Transverse colon (tissue), 4 donors: ENCODE measurements around the gene NLGN1. TPM values are rescaled to one million over a fixed set of nuclear protein-coding genes. Genes with fewer than 3 reads are reported as not detected.

Experiments
- DNase-seq: peaks from one replicate; pipeline ENCODE4 v3.0.0-alpha.2; 2019
- H3K27ac ChIP-seq, 4 donors: fragments of 200-600 bp; sonication (generic); 2 replicates each; pipeline ENCODE4 v1.5.1; 2016 to 2018; ENCODE audit warnings: inconsistent platforms in 4 of 4
- H3K27me3 ChIP-seq: fragments of 200-600 bp; sonication (generic); 2 replicates; pipeline ENCODE4 v1.5.1; 2017; ENCODE audit warnings: inconsistent platforms
- H3K36me3 ChIP-seq, 4 donors: fragments of 200-600 bp; sonication (generic); 2 replicates each; pipeline ENCODE4 v1.5.1; 2017 to 2019; ENCODE audit warnings: inconsistent platforms in 4 of 4
- H3K4me1 ChIP-seq, 4 donors: fragments of 200-600 bp; sonication (generic); 2 replicates each; pipeline ENCODE4 v1.5.1; 2017 to 2020; ENCODE audit warnings: inconsistent platforms in 4 of 4
- H3K4me3 ChIP-seq, 4 donors: fragments of 200-600 bp; sonication (generic); 1 replicate in 1 of 4; 2 replicates in 3 of 4; pipeline versions ENCODE4 v1.5.1 to v1.6.1; 2017 to 2019; ENCODE audit warnings: inconsistent platforms in 4 of 4
- H3K9me3 ChIP-seq, 2 donors: fragments of 200-600 bp; sonication (generic); 2 replicates each; pipeline ENCODE4 v1.5.1; 2017 to 2019; ENCODE audit warnings: inconsistent platforms in 2 of 2
- CTCF ChIP-seq, 5 experiments: fragments of 200-600 bp in 3 of 5; fragments of 450-650 bp in 2 of 5; sonication (generic) in 3 of 5; IDR thresholded peaks; 1 replicate in 2 of 5; 2 replicates in 3 of 5; pipeline ENCODE4 v1.5.1; 2016 to 2017; ENCODE audit warnings: antibody characterized with exemption in 5 of 5, inconsistent platforms in 3 of 5, mild to moderate bottlenecking in 2 of 5, moderate library complexity in 1 of 5
- EP300 ChIP-seq: sonication (generic); formaldehyde crosslinking; IDR thresholded peaks from one replicate; pipeline ENCODE4 v1.6.1; 2017; ENCODE audit warnings: antibody characterized with exemption, low read depth
- POLR2A ChIP-seq: fragments of 450-650 bp; IDR thresholded peaks from one replicate; pipeline ENCODE4 v1.6.1; 2016; ENCODE audit warnings: antibody characterized with exemption, mild to moderate bottlenecking, moderate library complexity
- POLR2AphosphoS5 ChIP-seq, 3 donors: sonication (generic); formaldehyde crosslinking; IDR thresholded peaks; one replicate each; pipeline ENCODE4 v1.6.1; 2016; ENCODE audit warnings: antibody characterized with exemption in 3 of 3
- WGBS, 2 donors: methylation state at CpG; one replicate each; pipeline ENCODE4 v1.1.5; 2018; ENCODE audit warnings: low coverage in 1 of 2; 5-methylcytosine and 5-hydroxymethylcytosine counted together
- in situ Hi-C, 4 donors: fragments of 200-750 bp; cut with MboI; loops; one replicate each; pipeline versions ENCODE4 v1.15.0 to v1.15.1; 2017; ENCODE audit warnings: low sequenced_read_pairs in 3 of 4, low pct_ligation_motif_present in 1 of 4, low pct_unique_long_range_greater_than_20kb in 1 of 4
- intact Hi-C: fragments of 100-400 bp; cut with DNase I; formaldehyde crosslinking; loops from one replicate; pipeline ENCODE4 v1.15.1; 2023; ENCODE audit warnings: low total_unique reads
- total RNA-seq, 4 donors: library from RNA; depleted of rRNA; stranded (reverse); fragments of >200 nt; gene quantifications; one replicate each; pipeline ENCODE4 v1.1.0, GENCODE V29; 2016

Gene NLGN1
- total RNA-seq, 4 donors from 2014 or later: 0.40 to 5.2 (median 1.9) TPM; not detected in 1

GRCh38 chr3:174294616-174295015 lies 897.1 kb downstream of the NLGN1 start:
- DNase-seq: no peak
- Histone ChIP-seq H3K36me3 (no peaks in the 10 kb centered on the region), H3K9me3 (no peaks in the 10 kb centered on the region), H3K4me3 (no peak overlapping the region), H3K27ac (no peak overlapping the region), H3K27me3 (no peaks in the 10 kb centered on the region), H3K4me1 (no peaks in the 10 kb centered on the region)
- in situ Hi-C loops: no loop called here
- intact Hi-C loops: no loop called here
- TF ChIP-seq CTCF (IDR thresholded peaks at IDR 0.05) (no peak), POLR2AphosphoS5 (IDR thresholded peaks at IDR 0.05) (no peak), POLR2A (no peak), EP300 (no peak)

GRCh38 chr3:174295306-174296092 lies 898.0 kb downstream of the NLGN1 start:
- no peaks in the 10 kb centered on the region for H3K9me3 ChIP-seq
- no peaks in the 10 kb centered on the region for H3K36me3 ChIP-seq
- WGBS, 2 donors: 58 to 65% methylated on average over 7 of the region's 7 CpGs
- H3K27me3 ChIP-seq: no peaks in the 10 kb centered on the region
- H3K4me1 ChIP-seq: no peaks in the 10 kb centered on the region
- TF ChIP-seq POLR2AphosphoS5 (IDR thresholded peaks at IDR 0.05) (no peak), POLR2A (no peak), EP300 (no peak), CTCF (IDR thresholded peaks at IDR 0.05) (no peak)
- H3K27ac ChIP-seq: no peak overlapping the region
- no peak overlapping the region for H3K4me3 ChIP-seq
- DNase-seq: no peak
- intact Hi-C loops (no loop called here), in situ Hi-C loops (no loop called here)

- H3K36me3 ChIP-seq: no peaks in the 10 kb centered on the region
- no peak for DNase-seq
- in situ Hi-C loops (no loop called here), intact Hi-C loops (no loop called here)
- no peak overlapping the region for H3K4me3 ChIP-seq
- no peaks in the 10 kb centered on the region for H3K27me3 ChIP-seq
- H3K9me3 ChIP-seq: no peaks in the 10 kb centered on the region
- TF ChIP-seq POLR2AphosphoS5 (IDR thresholded peaks at IDR 0.05) (no peak), CTCF (IDR thresholded peaks at IDR 0.05) (no peak), EP300 (no peak), POLR2A (no peak)
- H3K4me1 ChIP-seq: no peaks in the 10 kb centered on the region
- no peak overlapping the region for H3K27ac ChIP-seq
- WGBS, 2 donors: 56 to 89% methylated on average over 1 of the region's 1 CpG
These were observed 905.3 kb downstream of the NLGN1 start for GRCh38 chr3:174302746-174303315.

- in situ Hi-C loops: no loop called here
- no peak for TF ChIP-seq POLR2AphosphoS5 (IDR thresholded peaks at IDR 0.05)
- TF ChIP-seq CTCF (IDR thresholded peaks at IDR 0.05): no peak
- Histone ChIP-seq H3K4me1 (no peaks in the 10 kb centered on the region), H3K27me3 (no peaks in the 10 kb centered on the region), H3K9me3 (no peaks in the 10 kb centered on the region), H3K4me3 (no peak overlapping the region), H3K36me3 (no peaks in the 10 kb centered on the region), H3K27ac (no peak overlapping the region)
- DNase-seq: no peak
- WGBS, 2 donors: 33 to 44% methylated on average over 1 to 2 of the region's 2 CpGs
- intact Hi-C loops: no loop called here
These were observed 906.5 kb downstream of the NLGN1 start for GRCh38 chr3:174303907-174304560.
